Activated T-cell treated with anti-CD3 and anti-CD28 coated beads, Interleukin-2, amount 50 U/mL, for 1 hour (primary cell): Measurements from ENCODE around the gene KHK.
"Not testable (repeated sequence)": the region's sequence is repeated elsewhere in the genome, so short reads cannot be mapped to it uniquely, and the experiment has no call there.

Source experiments
- DNase-seq: peaks from one replicate; pipeline ENCODE4 v3.0.0-alpha.2; 2020

KHK gene

DNA sequence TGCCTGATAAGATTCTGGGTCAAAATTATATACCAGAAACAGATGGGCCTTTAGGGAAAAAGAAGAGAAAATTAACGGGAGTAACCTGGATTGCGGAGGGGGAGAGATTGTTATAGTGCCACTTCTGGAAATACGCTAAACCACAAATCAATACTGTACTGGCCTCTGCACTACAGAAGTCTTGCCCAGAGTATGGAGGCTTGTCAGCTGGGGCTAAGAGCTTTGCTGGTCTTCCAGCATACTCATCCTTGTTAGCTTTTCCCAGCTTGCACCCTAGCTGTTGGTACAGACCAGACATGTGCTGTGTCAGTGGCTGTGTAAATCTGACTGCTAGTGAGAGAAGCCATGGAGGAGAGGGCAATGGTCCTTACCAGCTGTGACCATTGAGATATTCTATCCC, 26.2 kb upstream of the KHK start:
- DNase-seq = no peak

GRCh38 chr2:27065128-27065527, 21.4 kb upstream of the KHK start:
- DNase-seq = no peak

DNA sequence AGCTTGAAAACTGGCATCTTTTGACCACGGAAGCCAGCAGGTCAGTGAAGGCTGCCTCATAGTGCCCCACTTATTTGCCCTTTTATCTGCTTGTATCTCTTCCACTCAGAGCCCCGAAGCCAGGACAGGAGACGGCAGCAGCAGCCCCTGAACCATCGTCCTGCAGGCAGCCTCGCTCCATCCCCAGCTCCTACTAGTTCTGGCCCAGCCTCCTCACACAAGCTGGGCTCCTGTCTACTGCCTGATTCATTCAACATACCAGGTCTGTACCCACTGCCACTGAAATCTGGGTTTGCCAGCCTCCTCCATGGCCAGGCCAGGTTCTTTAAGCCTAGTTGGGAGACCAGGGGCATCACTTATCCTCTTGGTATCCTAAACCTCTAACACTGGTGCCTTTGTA, 19.2 kb upstream of the KHK start:
- no peak for DNase-seq

DNA sequence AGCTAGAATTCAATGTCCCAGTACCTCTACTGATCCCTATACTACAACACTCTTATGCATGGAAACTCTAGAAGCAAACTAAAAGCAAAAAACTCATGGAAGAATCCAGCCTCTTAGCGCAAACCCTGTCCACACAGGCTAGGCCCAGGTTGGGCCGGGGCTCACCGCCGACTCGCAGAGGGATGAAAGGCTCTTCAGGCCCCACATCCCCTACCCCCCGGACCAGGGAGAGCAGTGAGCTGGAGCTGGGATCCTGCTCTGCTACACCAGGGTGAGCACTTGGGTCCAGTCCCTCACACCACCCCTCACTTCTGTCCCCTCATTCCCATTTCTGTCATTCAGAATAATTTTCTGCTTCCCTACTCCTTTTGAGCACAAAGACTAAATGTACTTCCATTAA, 17.1 kb upstream of the KHK start:
- DNase-seq = no peak

DNA sequence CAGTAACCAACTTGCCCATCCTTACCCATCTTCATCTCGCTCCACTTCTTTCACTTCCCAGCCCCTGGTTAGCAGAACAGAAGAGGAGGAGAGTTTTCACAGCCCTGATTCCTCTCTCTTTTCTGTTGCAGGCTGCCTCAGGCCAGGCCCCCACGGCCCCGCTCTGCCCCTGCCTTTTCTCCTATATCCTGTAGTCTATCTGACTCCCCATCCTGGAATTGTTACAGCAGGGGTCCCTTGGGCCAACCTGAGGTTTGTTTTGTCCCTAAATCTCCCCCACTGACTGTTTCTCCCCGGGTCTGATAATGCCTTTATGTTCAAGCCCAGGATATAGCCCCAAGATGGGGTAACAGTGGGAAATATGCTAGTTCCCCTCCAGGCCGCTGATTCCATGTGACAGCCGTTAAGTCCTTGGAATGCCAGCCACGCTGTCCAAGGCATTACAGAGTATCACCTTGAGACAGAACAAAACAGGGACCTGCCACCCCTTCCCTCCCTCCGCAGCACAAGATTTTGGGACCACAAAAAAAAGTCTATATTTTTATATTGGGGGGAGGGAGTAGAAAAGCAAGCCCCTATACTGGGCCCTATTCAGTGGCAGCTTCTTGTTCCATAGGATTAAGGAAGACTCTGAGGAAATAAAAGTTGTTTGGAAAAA, 16.5 kb upstream of the KHK start:
- DNase-seq = no peak

DNA sequence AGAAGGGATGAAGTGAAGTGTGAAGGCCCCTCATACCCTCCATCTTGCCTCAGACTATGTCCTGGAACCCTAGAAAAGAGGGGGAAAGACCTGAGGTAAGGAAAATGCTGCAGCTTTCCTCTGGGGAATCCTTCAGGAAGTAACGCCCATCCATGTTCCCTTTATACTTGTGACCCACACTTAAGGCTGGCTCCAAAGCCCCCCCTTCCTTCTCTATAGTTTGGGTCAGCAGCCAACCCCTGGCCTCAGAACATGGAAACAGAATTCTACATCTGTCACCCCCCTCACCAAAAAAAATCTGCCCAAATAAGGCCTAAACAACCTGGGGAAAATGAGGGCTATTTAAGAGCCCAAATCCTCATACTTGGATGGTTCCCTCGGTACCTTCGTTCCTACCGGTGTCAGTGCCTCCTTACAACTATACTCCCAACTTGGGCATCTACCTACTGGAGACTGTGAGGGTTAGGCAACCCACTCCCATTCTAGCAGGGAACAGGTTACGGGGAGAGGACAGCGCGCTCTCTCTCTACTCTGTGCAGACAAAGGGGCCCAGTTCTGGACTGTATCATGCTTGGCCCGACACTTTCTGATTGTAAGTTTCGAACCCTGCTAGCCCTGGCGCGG, 15.8 kb upstream of the KHK start:
- no peak for DNase-seq

DNA sequence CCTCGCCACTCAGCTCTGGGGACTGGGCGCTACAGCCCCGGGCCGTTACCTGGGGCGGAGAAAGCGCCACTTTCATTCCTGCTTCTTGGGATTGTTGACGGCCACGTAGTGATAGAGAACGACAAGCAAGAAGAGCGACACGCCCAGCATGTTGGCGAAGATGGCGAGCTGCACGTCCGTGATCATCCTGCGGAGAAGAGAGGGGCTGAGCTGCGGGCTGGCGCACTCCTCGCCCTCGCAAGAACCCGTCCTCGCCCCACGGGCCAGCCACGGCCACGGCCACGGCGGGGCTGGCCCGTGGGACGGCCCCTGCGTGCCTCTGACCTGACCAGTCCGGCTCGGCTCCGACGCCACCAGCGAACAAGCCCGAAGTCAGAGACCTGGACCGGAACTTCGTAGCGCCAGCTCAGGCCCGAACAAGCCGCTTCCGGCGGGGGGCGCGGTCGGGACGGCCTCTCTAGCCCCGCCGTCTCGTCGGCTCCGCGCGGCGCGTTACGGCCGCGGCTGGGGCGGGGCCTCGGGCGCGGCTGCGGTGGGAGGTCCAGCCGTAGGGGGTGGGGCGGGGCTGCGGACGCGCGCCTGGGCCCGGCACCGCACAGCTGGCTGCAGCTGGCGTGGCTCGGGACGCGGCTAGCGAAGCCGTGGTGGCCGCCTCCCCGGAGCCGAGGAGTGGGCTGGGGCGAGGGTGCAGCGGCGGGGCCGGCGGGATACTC, 15.1 kb upstream of the KHK start, which contains the start of gene OST4:
OST4 (minus strand) TSS at position 378 of the 713 bp plus-strand sequence.
- peak; percentile 91 for DNase-seq

DNA sequence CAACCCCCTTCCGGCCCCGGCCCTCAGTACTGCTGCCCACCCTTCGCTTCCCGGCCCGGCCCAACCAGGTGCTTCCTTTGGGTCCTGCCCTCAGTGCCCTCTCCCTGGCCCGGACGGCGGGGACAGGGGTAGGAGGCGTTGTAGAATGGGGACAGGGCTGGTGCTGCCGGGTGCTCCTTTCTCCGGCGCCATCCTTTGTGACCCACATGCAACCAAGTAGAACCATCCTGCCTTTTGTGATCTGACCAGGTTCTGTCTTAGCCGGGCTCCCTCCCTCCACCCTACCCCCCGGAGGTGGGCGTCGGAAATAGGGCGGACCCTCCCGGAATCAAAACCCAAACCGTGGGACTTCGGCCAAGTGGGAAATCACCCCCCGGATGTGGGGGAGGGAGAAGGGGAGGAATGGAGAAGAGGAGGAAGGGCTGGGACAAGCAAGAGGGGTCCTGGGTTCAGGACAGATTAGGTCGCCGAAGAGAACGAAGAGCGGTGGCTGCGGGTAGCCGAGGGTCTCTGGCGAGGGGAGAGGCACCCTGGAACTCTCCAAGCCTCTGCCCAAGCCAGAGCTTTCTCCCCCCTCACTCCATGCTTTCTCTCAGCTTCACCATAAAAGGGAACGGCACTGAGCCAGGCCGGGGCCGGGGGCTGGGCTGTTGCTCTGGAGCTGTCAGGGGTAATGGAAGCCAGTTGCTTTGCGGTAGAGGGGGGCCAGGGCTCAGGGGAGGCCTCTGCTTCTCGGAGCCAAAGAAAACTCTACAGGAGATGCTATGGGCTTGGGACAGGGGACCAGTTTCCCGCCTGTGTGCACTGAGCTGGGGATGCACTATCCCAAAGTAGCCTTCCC, 14.4 kb upstream of the KHK start:
- DNase-seq = no peak

DNA sequence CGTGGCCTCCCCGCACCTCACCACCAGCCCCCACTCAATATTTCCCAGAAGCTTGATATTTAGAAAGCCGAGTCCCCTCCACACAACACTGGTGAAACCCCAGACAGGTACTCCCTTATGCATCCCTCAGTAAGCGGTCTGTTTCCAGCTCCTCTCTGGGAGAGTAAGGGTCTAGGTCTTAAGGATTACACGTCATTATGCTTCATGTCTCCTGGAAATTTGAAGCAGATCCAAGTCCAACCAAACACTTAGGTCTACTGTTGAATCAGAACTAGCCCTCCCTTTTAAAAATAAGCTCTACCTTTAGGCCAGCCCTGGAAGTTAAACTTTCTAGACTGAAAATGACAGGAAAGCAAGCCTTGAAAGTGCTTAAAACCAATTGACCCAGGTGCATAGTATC, 13.7 kb upstream of the KHK start:
- DNase-seq = no peak

GRCh38 chr2:27073782-27074181, 12.8 kb upstream of the KHK start:
- no peak for DNase-seq

- peak; percentile 53 for DNase-seq
Measured at GRCh38 chr2:27074738-27075565, 11.6 kb upstream of the KHK start.

- not testable (repeated sequence) for DNase-seq
Measured at GRCh38 chr2:27075566-27075871, 11.1 kb upstream of the KHK start.

GRCh38 chr2:27076323-27076722, 10.2 kb upstream of the KHK start:
- no peak for DNase-seq

GRCh38 chr2:27077231-27077630, 9.3 kb upstream of the KHK start:
- no peak for DNase-seq

DNA sequence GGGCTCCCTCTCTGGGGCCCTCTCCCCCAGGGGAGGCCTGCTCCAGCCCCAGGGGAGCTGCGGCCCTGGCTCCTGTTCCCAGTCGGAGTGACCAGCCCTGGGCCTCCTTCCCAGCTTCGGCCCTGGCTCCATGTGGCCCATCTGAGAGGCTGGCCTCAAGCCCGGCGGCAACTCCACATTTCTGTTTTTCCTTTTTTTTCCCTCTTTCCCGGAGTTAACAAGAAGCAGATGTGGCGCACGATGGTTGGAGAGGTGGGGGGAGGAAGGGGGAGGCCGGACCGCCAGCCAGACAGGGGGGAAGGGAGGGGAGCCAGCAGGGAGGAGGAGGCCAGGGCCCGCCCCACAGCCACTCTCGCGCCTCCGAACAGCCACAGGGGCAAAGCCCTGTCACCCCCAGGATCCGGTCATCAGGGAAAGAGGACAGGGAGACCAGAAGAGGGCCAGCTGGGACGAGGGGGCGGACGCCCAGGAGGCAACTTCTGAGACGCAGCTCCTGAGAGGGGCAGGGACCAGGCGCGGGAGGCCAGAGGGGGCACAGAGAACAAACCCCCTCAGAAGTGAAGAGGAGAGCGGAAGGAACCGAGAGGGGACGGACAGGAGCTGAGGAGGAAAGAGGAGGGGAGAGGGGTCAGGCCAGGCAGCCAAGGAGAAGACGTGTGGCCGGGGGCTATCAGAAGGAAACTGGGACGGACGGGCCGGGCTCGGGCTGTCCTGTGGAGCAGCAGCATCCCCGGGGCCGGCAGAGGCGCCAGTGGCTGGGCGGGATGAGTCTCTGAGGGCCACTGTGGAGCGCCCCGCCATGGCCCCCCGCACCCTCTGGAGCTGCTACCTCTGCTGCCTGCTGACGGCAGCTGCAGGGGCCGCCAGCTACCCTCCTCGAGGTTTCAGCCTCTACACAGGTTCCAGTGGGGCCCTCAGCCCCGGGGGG, 8.0 kb upstream of the KHK start, which contains the start of gene EMILIN1:
EMILIN1 (plus strand) TSS at position 349 of the 928 bp plus-strand sequence; CDS start at position 800, 451 bp downstream.
- no peak for DNase-seq

GRCh38 chr2:27079233-27080139, 7.1 kb upstream of the KHK start:
- DNase-seq = no peak

DNA sequence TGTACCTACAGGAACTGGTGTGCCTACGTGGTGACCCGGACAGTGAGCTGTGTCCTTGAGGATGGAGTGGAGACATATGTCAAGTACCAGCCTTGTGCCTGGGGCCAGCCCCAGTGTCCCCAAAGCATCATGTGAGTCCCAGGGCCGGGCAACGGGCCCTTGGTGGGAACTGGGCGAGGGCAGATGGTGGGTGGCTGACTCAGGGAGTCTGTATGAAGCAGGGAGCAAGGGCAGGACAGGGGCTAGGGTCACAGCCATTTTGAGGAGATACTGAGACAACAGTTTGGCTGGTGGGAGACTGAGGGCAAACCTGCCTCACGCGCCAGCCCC, 6.5 kb upstream of the KHK start:
- no peak for DNase-seq

DNA sequence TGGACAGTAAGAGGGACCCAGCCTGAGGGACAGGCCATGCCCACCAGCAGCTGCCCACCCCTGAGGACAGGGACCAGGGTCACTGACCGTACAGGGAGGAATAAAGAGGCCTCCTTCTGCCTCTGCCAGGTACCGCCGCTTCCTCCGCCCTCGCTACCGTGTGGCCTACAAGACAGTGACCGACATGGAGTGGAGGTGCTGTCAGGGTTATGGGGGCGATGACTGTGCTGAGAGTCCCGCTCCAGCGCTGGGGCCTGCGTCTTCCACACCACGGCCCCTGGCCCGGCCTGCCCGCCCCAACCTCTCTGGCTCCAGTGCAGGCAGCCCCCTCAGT, 6.0 kb upstream of the KHK start:
- no peak for DNase-seq

DNA sequence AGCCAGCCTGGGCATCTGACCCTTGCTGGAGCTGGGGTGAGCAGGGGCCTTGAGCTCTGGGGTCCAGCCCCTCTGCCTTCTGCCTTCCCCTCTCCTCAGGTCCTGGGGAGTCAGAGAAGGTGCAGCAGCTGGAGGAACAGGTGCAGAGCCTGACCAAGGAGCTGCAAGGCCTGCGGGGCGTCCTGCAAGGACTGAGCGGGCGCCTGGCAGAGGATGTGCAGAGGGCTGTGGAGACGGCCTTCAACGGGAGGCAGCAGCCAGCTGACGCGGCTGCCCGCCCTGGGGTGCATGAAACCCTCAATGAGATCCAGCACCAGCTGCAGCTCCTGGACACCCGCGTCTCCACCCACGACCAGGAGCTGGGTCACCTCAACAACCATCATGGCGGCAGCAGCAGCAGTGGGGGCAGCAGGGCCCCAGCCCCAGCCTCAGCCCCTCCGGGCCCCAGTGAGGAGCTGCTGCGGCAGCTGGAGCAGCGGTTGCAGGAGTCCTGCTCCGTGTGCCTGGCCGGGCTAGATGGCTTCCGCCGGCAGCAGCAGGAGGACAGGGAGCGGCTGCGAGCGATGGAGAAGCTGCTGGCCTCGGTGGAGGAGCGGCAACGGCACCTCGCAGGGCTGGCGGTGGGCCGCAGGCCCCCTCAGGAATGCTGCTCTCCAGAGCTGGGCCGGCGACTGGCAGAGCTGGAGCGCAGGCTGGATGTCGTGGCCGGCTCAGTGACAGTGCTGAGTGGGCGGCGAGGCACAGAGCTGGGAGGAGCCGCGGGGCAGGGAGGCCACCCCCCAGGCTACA, 4.4 kb upstream of the KHK start:
- DNase-seq = no peak
